H1 (cell line): ENCODE results near the gene MRPS5. TPM values are rescaled to one million over a fixed set of nuclear protein-coding genes. Genes with fewer than 3 reads are reported as not detected.

Experiments used
- CTCF ChIA-PET: fragments of 300-600 bp; sonication (Branson Sonifier 250); formaldehyde crosslinking; loops from one replicate; lab custom pipeline; 2021; ENCODE audit not compliant: partially characterized antibody; lab: Charles Lee
- POLR2A ChIA-PET: fragments of 300-600 bp; sonication (Branson Sonifier 250); formaldehyde crosslinking; loops from one replicate; lab custom pipeline; 2021; ENCODE audit warnings: inconsistent platforms; ENCODE audit not compliant: partially characterized antibody; lab: Charles Lee
- DNase-seq, 2 experiments: peaks; one replicate each; pipeline versions ENCODE4 v3.0.0 to v3.0.0-alpha.2; 2010 to 2022; ENCODE audit warnings: low spot score in 2 of 2, low read depth in 1 of 2, mixed read lengths in 1 of 2
- FAIRE-seq: peaks from 2 replicates; lab custom pipeline; 2011; peaks lifted over from hg19 to GRCh38; lab: Jason Lieb, UNC
- H2AFZ ChIP-seq: 2 replicates; pipeline ENCODE4 v1.8.1; 2012; ENCODE audit warnings: low read length, inconsistent platforms
- H2AK5ac ChIP-seq: 2 replicates; pipeline ENCODE4 v1.6.1; 2013; ENCODE audit warnings: low read depth, low read length
- H2BK120ac ChIP-seq: replicated peaks from 2 replicates; pipeline ENCODE3; 2013; ENCODE audit warnings: low read depth, low read length, inconsistent platforms
- H2BK12ac ChIP-seq: 2 replicates; pipeline ENCODE4 v1.6.1; 2013; ENCODE audit warnings: low read depth, low read length
- H2BK15ac ChIP-seq: 2 replicates; pipeline ENCODE4 v1.6.1; 2013; ENCODE audit warnings: low read length
- H2BK20ac ChIP-seq: 2 replicates; pipeline ENCODE4 v1.6.1; 2013; ENCODE audit warnings: low read length
- H2BK5ac ChIP-seq: 2 replicates; pipeline ENCODE4 v1.6.1; 2013; ENCODE audit warnings: low read depth, low read length
- H3K14ac ChIP-seq: 2 replicates; pipeline ENCODE4 v1.6.1; 2013; ENCODE audit warnings: inconsistent platforms; ENCODE audit not compliant: insufficient read length
- H3K18ac ChIP-seq: 2 replicates; pipeline ENCODE4 v1.6.1; 2013; ENCODE audit warnings: low read length; ENCODE audit errors: extremely low read depth
- H3K23ac ChIP-seq: 2 replicates; pipeline ENCODE4 v1.6.1; 2013; ENCODE audit warnings: inconsistent platforms; ENCODE audit not compliant: insufficient read length
- H3K23me2 ChIP-seq: 2 replicates; pipeline ENCODE4 v1.6.1; 2013; ENCODE audit warnings: low read depth, low read length
- H3K27ac ChIP-seq: 2 replicates; pipeline ENCODE4 v1.6.1; 2011; ENCODE audit warnings: low read depth, low read length, inconsistent platforms
- H3K27me3 ChIP-seq, 4 experiments: replicated peaks in 1 of 4; 1 replicate in 1 of 4; 2 replicates in 3 of 4; pipeline versions ENCODE4 v1.6.1 to v1.8.1; 2011 to 2013; ENCODE audit warnings: low read length in 3 of 4, mild to moderate bottlenecking in 3 of 4, inconsistent platforms in 2 of 4, mixed read lengths in 2 of 4, moderate library complexity in 1 of 4; ENCODE audit not compliant: control insufficient read depth in 3 of 4, insufficient read depth in 3 of 4; ENCODE audit errors: extremely low read depth in 1 of 4
- H3K36me3 ChIP-seq, 4 experiments: 2 replicates each; pipeline versions ENCODE4 v1.6.1 to v1.8.1; 2011 to 2013; ENCODE audit warnings: mild to moderate bottlenecking in 4 of 4, low read length in 3 of 4, moderate library complexity in 2 of 4, control low read depth in 1 of 4, inconsistent platforms in 1 of 4; ENCODE audit not compliant: insufficient read depth in 4 of 4, control insufficient read depth in 2 of 4
- H3K4ac ChIP-seq: replicated peaks from 2 replicates; pipeline ENCODE3; 2013; ENCODE audit warnings: low read length, low read depth, mixed read lengths, inconsistent platforms; ENCODE audit not compliant: insufficient read length
- H3K4me1 ChIP-seq, 4 experiments: replicated peaks in 1 of 4; 1 replicate in 1 of 4; 2 replicates in 3 of 4; pipeline versions ENCODE4 v1.6.1 to v1.8.1; 2011 to 2013; ENCODE audit warnings: low read length in 3 of 4, inconsistent platforms in 2 of 4, mixed read lengths in 1 of 4; ENCODE audit not compliant: insufficient read depth in 4 of 4, control insufficient read depth in 3 of 4
- H3K4me2 ChIP-seq, 2 experiments: 2 replicates each; pipeline versions ENCODE4 v1.6.1 to v1.8.1; 2011 to 2013; ENCODE audit warnings: low read depth in 2 of 2, low read length in 2 of 2, control low read depth in 1 of 2, inconsistent platforms in 1 of 2, mild to moderate bottlenecking in 1 of 2; ENCODE audit not compliant: insufficient read depth in 1 of 2
- H3K4me3 ChIP-seq, 4 experiments: fragments of 200-600, 300-600 bp in 1 of 4; sonication (generic), shearing (Covaris generic), sonication (Bioruptor Twin) in 1 of 4; 2 replicates each; pipeline versions ENCODE4 v1.5.1 to v1.8.1; 2011 to 2016; ENCODE audit warnings: low read length in 4 of 4, low read depth in 3 of 4, control low read depth in 2 of 4, inconsistent platforms in 2 of 4, mild to moderate bottlenecking in 2 of 4, mixed read lengths in 1 of 4, moderate library complexity in 1 of 4; ENCODE audit not compliant: insufficient read depth in 2 of 4; ENCODE audit errors: extremely low read depth in 1 of 4
- H3K56ac ChIP-seq: replicated peaks from 2 replicates; pipeline ENCODE3; 2013; ENCODE audit warnings: low read depth, mild to moderate bottlenecking, mixed read lengths, low read length, inconsistent platforms; ENCODE audit not compliant: insufficient read length
- H3K79me1 ChIP-seq: 2 replicates; pipeline ENCODE4 v1.6.1; 2013; ENCODE audit warnings: low read depth, low read length, control low read depth
- H3K79me2 ChIP-seq, 2 experiments: 2 replicates each; pipeline versions ENCODE4 v1.6.1 to v1.8.1; 2012 to 2013; ENCODE audit warnings: low read length in 2 of 2, mild to moderate bottlenecking in 2 of 2, inconsistent platforms in 1 of 2; ENCODE audit not compliant: insufficient read depth in 2 of 2, control insufficient read depth in 1 of 2
- H3K9ac ChIP-seq, 4 experiments: replicated peaks in 1 of 4; 1 replicate in 1 of 4; 2 replicates in 3 of 4; pipeline versions ENCODE4 v1.6.1 to v1.8.1; 2011 to 2013; ENCODE audit warnings: low read depth in 3 of 4, low read length in 3 of 4, control low read depth in 2 of 4, mild to moderate bottlenecking in 2 of 4, moderate library complexity in 2 of 4, inconsistent platforms in 1 of 4; ENCODE audit errors: extremely low read depth in 1 of 4
- H3K9me3 ChIP-seq, 2 experiments: 2 replicates each; pipeline versions ENCODE4 v1.6.1 to v1.8.1; 2012 to 2013; ENCODE audit warnings: mild to moderate bottlenecking in 2 of 2, moderate library complexity in 2 of 2, control low read depth in 1 of 2, inconsistent platforms in 1 of 2, low read depth in 1 of 2, low read length in 1 of 2, mixed read lengths in 1 of 2; ENCODE audit not compliant: insufficient read depth in 2 of 2
- H4K20me1 ChIP-seq, 2 experiments: replicated peaks in 1 of 2; 2 replicates each; pipeline versions ENCODE3 to v1.8.1; 2011 to 2013; ENCODE audit warnings: inconsistent platforms in 2 of 2, low read length in 2 of 2, mild to moderate bottlenecking in 1 of 2; ENCODE audit not compliant: insufficient read depth in 2 of 2, control insufficient read depth in 1 of 2
- H4K5ac ChIP-seq: 2 replicates; pipeline ENCODE4 v1.6.1; 2013; ENCODE audit warnings: low read length, low read depth, mixed read lengths, inconsistent platforms; ENCODE audit not compliant: insufficient read length
- H4K8ac ChIP-seq: 2 replicates; pipeline ENCODE4 v1.8.0; 2013; ENCODE audit warnings: mild to moderate bottlenecking, moderate library complexity, low read length, inconsistent platforms; ENCODE audit not compliant: insufficient read depth; ENCODE audit errors: extremely low read depth
- H4K91ac ChIP-seq: replicated peaks from 2 replicates; pipeline ENCODE3; 2013; ENCODE audit warnings: low read length, mixed read lengths, inconsistent platforms; ENCODE audit not compliant: insufficient read length
- BACH1 ChIP-seq: IDR thresholded peaks from 2 replicates; pipeline ENCODE4 v1.6.1; 2012; ENCODE audit warnings: low read length, improper control_type of control experiment
- CBX5 ChIP-seq: fragments of 300-800, 300-1000 bp; sonication (generic); IDR thresholded peaks from 2 replicates; pipeline ENCODE4 v1.7.1; 2016; ENCODE audit warnings: antibody characterized with exemption, low read length, low read depth
- CHD2 ChIP-seq: IDR thresholded peaks from 2 replicates; pipeline ENCODE4 v1.6.1; 2012; ENCODE audit warnings: low read length, improper control_type of control experiment
- CTBP2 ChIP-seq: IDR thresholded peaks from 2 replicates; pipeline ENCODE4 v1.7.0; 2011; ENCODE audit warnings: borderline replicate concordance, mild to moderate bottlenecking, moderate library complexity, mixed read lengths, low read length; ENCODE audit not compliant: insufficient read depth, insufficient read length
- CTCF ChIP-seq, 3 experiments: IDR thresholded peaks; 1 replicate in 2 of 3; 2 replicates in 1 of 3; pipeline versions ENCODE4 v1.5.1 to v1.6.1; 2011; ENCODE audit warnings: low read length in 3 of 3, mild to moderate bottlenecking in 3 of 3, inconsistent platforms in 2 of 3, low read depth in 1 of 3, moderate library complexity in 1 of 3; ENCODE audit not compliant: insufficient read depth in 1 of 3; ENCODE audit errors: control extremely low read depth in 1 of 3
- GTF2F1 ChIP-seq: IDR thresholded peaks from 2 replicates; pipeline ENCODE4 v1.6.1; 2012; ENCODE audit warnings: low read depth, low read length, improper control_type of control experiment, borderline replicate concordance
- KDM5A ChIP-seq: fragments of 200-600 bp; IDR thresholded peaks from 2 replicates; pipeline ENCODE4 v1.7.1; 2012; ENCODE audit warnings: mild to moderate bottlenecking, low read length, inconsistent platforms, mixed read lengths
- RFX5 ChIP-seq: IDR thresholded peaks from 2 replicates; pipeline ENCODE4 v1.6.1; 2011; ENCODE audit warnings: low read depth, low read length, improper control_type of control experiment, borderline replicate concordance
- TEAD4 ChIP-seq: IDR thresholded peaks from 2 replicates; pipeline ENCODE4 v1.6.1; 2012; ENCODE audit warnings: low read depth, low read length, inconsistent platforms, mixed read lengths
- USF2 ChIP-seq: IDR thresholded peaks from 2 replicates; pipeline ENCODE4 v1.6.1; 2011; ENCODE audit warnings: low read length, improper control_type of control experiment
- ZNF274 ChIP-seq: IDR thresholded peaks from 2 replicates; pipeline ENCODE4 v1.7.0; 2012; ENCODE audit warnings: low read length, borderline replicate concordance; ENCODE audit errors: extremely low read depth
- WGBS, 2 experiments: shearing (Covaris generic) in 1 of 2; methylation state at CpG; one replicate each; pipeline versions ENCODE4 v1.1.6 to v1.1.7; 2013 to 2015; ENCODE audit warnings: low lambda C conversion rate in 2 of 2, mixed read lengths in 2 of 2, inconsistent platforms in 1 of 2, low coverage in 1 of 2, missing lambda C conversion rate in 1 of 2; ENCODE audit not compliant: insufficient replicate concordance in 2 of 2, insufficient coverage in 1 of 2, insufficient read length in 1 of 2; ENCODE audit errors: extremely low coverage in 1 of 2, missing lambda C conversion rate in 1 of 2; 5-methylcytosine and 5-hydroxymethylcytosine counted together
- polyA plus RNA-seq, 7 experiments: library from polyadenylated mRNA; depleted of rRNA in 3 of 7; stranded (reverse) in 5 of 7; unstranded in 2 of 7; fragments of >200 nt in 5 of 7; fragments of 200-250 nt in 2 of 7; gene quantifications; 1 replicate in 5 of 7; 2 replicates in 1 of 7; 4 replicates in 1 of 7; pipeline versions ENCODE4 v1.2.1 to v1.2.3, GENCODE V29; 2011 to 2013; ENCODE audit warnings: missing spikeins in 2 of 7, mixed read lengths in 2 of 7
- total RNA-seq: library from RNA; stranded (reverse); fragmentation: NEBNext Ultra II Directional; extraction: Animal tissue kit (Norgen Biotek cat#: 25700); gene quantifications from 2 replicates; pipeline ENCODE4 v1.2.1, GENCODE V29; 2021

The MRPS5 gene
- total and polyA plus RNA-seq, 2 of the 8 experiments (the other 6 are each of a cell fraction or from before 2014, with no cell fraction given) = 36.7 to 53.0 TPM

GRCh38 chr2:95086017-95086416, 35.6 kb downstream of the MRPS5 start:
- Histone ChIP-seq H4K91ac (no peak overlapping the region), H3K56ac (no peak overlapping the region), H2BK15ac (no peak overlapping the region), H3K79me1 (no peaks in the 10 kb centered on the region), H2BK12ac (no peak overlapping the region), H3K36me3 (peaks cover 0 to 8% (median 1%) of the 10 kb centered on the region in 4 experiments; a peak in 4 of 8 replicates), H3K4me1 (peaks cover 0 to 2% (median 0%) of the 10 kb centered on the region in 4 experiments; a peak in 1 of 7 replicates), H3K23ac (no peak overlapping the region), H3K4me2 (no peak overlapping the region), H2AFZ (no peak overlapping the region), H4K20me1 (no peaks in the 10 kb centered on the region), H2BK5ac (no peak overlapping the region), H2BK120ac (no peak overlapping the region), H3K4me3 (no peak overlapping the region), H3K27ac (no peak overlapping the region), H2AK5ac (no peak overlapping the region), H3K23me2 (no peaks in the 10 kb centered on the region), H2BK20ac (no peak overlapping the region), H3K4ac (no peak overlapping the region), H4K5ac (no peak overlapping the region), H3K79me2 (no peaks in the 10 kb centered on the region), H3K9ac (no peak overlapping the region), H3K14ac (no peak overlapping the region), H3K18ac (no peak overlapping the region), H3K27me3 (no peaks in the 10 kb centered on the region), H4K8ac (no peak overlapping the region), H3K9me3 (no peaks in the 10 kb centered on the region)
- DNase-seq = no peak
- CTCF ChIA-PET = interaction anchor here (1.0 kb wide), 1 partner anchor 9 kb away, joined by 5 read pairs; no protein-coding TSS in a partner anchor
- POLR2A ChIA-PET = no interaction called here
- FAIRE-seq = no peak
- WGBS, 2 experiments = 95% methylated on average over 1 of the region's 1 CpG; no CpG with 5 or more reads in 1 of the 2 experiments
- TF ChIP-seq GTF2F1 (no peak), CTCF (IDR thresholded peaks at IDR 0.05; ENCODE audit: control extremely low read depth in 1 of 3, insufficient read depth in 1 of 3, low read depth in 1 of 3, low read length in 3 of 3) (no peak), KDM5A (no peak), RFX5 (no peak), USF2 (no peak), CHD2 (no peak), CTBP2 (no peak), CBX5 (no peak), ZNF274 (no peak), BACH1 (no peak), TEAD4 (no peak)
